Measurements from ENCODE around the gene PRSS36.

- TF ChIP-seq CTCF (IDR thresholded peaks at IDR 0.05) (no peak), EP300 (IDR thresholded peaks at IDR 0.05) (no peak), POLR2AphosphoS5 (IDR thresholded peaks at IDR 0.05) (no peak)
Measured at GRCh38 chr16:31141489-31142108, 8.3 kb downstream of the PRSS36 start.

Data from sigmoid colon (tissue), 4 donors.